Measurements from ENCODE around the gene DENND1B. TPM values are rescaled to one million over a fixed set of nuclear protein-coding genes. Genes with fewer than 3 reads are reported as not detected.

Gene DENND1B
- total RNA-seq, 1 donor from 2014 or later = 26.9 TPM

DNA sequence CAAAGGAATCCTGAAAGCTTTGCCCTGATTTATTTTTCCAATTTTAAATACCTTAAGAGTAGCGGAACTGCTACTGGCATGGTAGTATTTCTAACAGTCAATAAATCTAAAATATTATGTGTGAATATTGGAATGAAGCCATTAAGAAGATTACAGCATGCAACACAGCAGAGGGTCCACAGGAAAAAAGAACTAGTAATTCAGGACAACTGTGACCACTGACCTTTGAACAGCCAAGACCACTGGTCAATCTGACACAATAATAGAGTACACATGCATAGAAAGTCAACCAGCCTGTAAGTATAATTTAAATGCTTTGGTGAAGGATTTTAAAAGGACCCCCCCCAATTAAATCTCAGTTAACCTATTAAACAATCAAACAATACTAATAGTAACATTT is 171.0 kb downstream of the DENND1B start:
- H3K4me1 ChIP-seq = no peaks in the 10 kb centered on the region
- no peak for TF ChIP-seq CTCF (IDR thresholded peaks at IDR 0.05; ENCODE audit: borderline replicate concordance)
- DNase-seq = no peak
- H3K9me3 ChIP-seq (replicated peaks) = no peaks in the 10 kb centered on the region
- H3K27me3 ChIP-seq (ENCODE audit: low read depth) = no peaks in the 10 kb centered on the region
- intact Hi-C loops (cut with micrococcal nuclease) = no loop called here
- H3K27ac ChIP-seq (replicated peaks) = no peak overlapping the region
- no peak overlapping the region for H3K4me3 ChIP-seq
- H3K36me3 ChIP-seq = no peaks in the 10 kb centered on the region

DNA sequence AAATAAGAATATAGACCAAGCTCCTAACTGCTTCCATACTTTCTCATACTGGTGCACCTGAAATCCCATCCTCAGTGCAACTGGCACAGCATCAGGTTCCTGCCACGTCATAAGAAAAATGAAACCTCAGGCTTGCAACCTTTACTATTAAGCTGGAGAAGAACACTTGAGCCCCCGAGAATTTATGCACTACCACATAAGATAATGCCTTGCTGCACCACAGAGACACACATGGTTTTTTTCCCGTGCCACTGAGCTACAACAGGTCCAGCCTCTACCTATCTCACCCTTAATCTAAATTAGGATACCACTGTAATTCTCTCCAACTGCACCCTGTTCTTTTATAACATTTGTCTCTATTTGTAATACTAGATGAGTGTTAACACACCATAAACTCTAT is 174.5 kb downstream of the DENND1B start:
- H3K4me1 ChIP-seq = no peaks in the 10 kb centered on the region
- H3K27ac ChIP-seq (replicated peaks) = no peak overlapping the region
- intact Hi-C loops (cut with micrococcal nuclease) = no loop called here
- no peak for DNase-seq
- H3K9me3 ChIP-seq (replicated peaks) = no peaks in the 10 kb centered on the region
- TF ChIP-seq CTCF (IDR thresholded peaks at IDR 0.05; ENCODE audit: borderline replicate concordance) = no peak
- H3K36me3 ChIP-seq = no peaks in the 10 kb centered on the region
- no peak overlapping the region for H3K4me3 ChIP-seq
- H3K27me3 ChIP-seq (ENCODE audit: low read depth) = no peaks in the 10 kb centered on the region

DNA sequence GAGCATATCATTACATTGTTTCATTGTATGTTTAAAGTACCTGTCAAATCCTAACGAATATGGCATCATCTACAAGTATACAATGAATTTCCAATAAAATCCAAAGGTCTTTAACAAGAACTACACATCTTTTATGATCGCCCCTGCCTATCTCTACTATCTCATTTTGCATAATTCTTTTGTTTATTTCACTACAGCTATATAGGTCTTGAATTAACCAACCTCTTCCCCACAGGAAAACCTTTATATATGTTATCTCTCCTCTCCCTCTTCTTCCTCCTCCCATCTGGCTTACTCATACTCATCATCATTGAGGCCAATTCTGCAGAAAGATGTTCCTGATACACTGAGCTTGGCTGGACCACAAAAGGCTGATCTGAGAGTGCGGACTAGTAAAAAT is 175.5 kb downstream of the DENND1B start:
- no peak for TF ChIP-seq CTCF (IDR thresholded peaks at IDR 0.05; ENCODE audit: borderline replicate concordance)
- Histone ChIP-seq H3K9me3 (replicated peaks) (no peaks in the 10 kb centered on the region), H3K27me3 (ENCODE audit: low read depth) (no peaks in the 10 kb centered on the region), H3K4me1 (peaks cover 4% of the 10 kb centered on the region), H3K4me3 (no peak overlapping the region), H3K27ac (replicated peaks) (no peak overlapping the region), H3K36me3 (no peaks in the 10 kb centered on the region)
- no peak for DNase-seq
- intact Hi-C loops (cut with micrococcal nuclease) = no loop called here

- Histone ChIP-seq H3K36me3 (no peaks in the 10 kb centered on the region), H3K9me3 (replicated peaks) (no peaks in the 10 kb centered on the region), H3K4me3 (no peak overlapping the region), H3K27me3 (ENCODE audit: low read depth) (no peaks in the 10 kb centered on the region), H3K4me1 (peaks cover 4% of the 10 kb centered on the region), H3K27ac (replicated peaks) (no peak overlapping the region)
- TF ChIP-seq CTCF (IDR thresholded peaks at IDR 0.05; ENCODE audit: borderline replicate concordance) = no peak
- DNase-seq = no peak
- intact Hi-C loops (cut with micrococcal nuclease) = no loop called here
Measured at GRCh38 chr1:197598935-197599334, 176.3 kb downstream of the DENND1B start.

DNA sequence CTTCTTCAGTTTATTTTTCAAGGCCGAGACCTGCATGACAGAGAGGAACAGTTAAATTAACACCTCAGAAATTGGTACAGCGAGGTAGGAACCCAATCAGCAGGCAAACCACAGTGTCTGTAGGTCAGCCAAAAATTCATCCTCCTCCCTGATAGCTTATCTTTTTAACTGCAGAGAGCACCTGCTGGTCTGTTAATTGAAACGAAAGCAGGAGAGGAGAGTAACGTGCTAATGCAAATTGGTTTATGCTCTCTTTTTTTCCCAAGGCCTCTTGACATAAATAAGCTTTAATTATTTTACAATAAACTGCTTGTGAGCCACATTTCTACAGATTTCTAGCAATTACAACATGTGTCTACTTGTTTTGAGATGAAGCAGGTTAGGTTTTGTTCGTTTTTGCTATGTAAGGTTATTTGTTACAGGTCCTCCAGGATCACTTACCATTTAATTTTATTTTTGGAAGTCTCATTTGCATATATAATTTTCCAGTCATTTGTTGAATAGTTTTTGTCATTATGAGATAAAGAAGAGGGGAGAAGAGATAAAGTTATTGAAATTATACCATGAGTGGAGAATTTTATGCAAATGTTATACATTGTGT is 179.9 kb downstream of the DENND1B start:
- TF ChIP-seq CTCF (IDR thresholded peaks at IDR 0.05; ENCODE audit: borderline replicate concordance) = no peak
- Histone ChIP-seq H3K27me3 (ENCODE audit: low read depth) (no peaks in the 10 kb centered on the region), H3K27ac (replicated peaks) (no peak overlapping the region), H3K36me3 (peaks cover 4% of the 10 kb centered on the region), H3K4me1 (peaks cover 4% of the 10 kb centered on the region), H3K4me3 (no peak overlapping the region), H3K9me3 (replicated peaks) (no peaks in the 10 kb centered on the region)
- intact Hi-C loops (cut with micrococcal nuclease) = no loop called here
- DNase-seq = no peak

Measured in left ventricle myocardium inferior (tissue), 1 donor.